ENCODE results near the gene GRIFIN. TPM values are rescaled to one million over a fixed set of nuclear protein-coding genes. Genes with fewer than 3 reads are reported as not detected.

GRIFIN gene
- total RNA-seq, 4 donors from 2014 or later: not detected

DNA sequence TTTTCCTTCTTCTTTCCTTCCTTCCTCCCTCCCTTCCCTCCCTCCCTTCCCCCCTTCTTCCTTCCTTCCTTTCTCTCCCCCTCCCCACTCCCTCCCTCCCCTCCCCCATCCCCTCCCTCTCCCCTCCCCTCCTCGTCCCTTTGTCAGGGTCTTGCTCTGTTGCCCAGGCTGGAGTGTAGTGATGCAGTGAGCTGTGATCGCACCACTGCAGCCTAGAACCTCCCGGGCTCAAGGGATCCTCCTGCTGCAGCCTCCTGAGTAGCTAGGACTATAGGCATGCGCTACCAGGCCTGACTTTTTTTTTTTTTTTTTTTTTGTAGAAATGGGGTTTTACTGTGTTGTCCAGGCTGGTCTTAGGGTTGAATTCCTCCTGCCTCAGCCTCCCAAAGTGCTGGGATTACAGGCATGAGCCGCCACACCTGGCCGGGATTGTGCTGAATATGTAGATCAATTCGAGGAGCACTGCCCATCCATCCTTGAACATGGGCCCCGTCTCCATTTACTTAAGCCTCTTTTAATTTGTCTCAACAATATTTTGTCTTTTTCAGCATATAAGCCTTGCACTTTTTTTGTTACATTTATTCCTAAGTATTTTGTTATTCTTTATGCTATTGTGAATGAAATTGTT lies 23.4 kb downstream of the GRIFIN start:
- TF ChIP-seq, protein P1, sequence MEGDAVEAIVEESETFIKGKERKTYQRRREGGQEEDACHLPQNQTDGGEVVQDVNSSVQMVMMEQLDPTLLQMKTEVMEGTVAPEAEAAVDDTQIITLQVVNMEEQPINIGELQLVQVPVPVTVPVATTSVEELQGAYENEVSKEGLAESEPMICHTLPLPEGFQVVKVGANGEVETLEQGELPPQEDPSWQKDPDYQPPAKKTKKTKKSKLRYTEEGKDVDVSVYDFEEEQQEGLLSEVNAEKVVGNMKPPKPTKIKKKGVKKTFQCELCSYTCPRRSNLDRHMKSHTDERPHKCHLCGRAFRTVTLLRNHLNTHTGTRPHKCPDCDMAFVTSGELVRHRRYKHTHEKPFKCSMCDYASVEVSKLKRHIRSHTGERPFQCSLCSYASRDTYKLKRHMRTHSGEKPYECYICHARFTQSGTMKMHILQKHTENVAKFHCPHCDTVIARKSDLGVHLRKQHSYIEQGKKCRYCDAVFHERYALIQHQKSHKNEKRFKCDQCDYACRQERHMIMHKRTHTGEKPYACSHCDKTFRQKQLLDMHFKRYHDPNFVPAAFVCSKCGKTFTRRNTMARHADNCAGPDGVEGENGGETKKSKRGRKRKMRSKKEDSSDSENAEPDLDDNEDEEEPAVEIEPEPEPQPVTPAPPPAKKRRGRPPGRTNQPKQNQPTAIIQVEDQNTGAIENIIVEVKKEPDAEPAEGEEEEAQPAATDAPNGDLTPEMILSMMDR (IDR thresholded peaks at IDR 0.05): no peak
- DNase-seq (ENCODE audit: low spot score): no peak

GRCh38 chr7:2452074-2452507 lies 24.1 kb downstream of the GRIFIN start:
- ATAC-seq (ENCODE audit: low FRiP score) (peak; percentile 34), DNase-seq (ENCODE audit: low spot score) (no peak)
- TF ChIP-seq, protein P1 (IDR thresholded peaks at IDR 0.05): no peak

More for the DNA sequence above, 23.4 kb downstream of the GRIFIN start:
- no peak for ATAC-seq (ENCODE audit: low FRiP score)

DNA sequence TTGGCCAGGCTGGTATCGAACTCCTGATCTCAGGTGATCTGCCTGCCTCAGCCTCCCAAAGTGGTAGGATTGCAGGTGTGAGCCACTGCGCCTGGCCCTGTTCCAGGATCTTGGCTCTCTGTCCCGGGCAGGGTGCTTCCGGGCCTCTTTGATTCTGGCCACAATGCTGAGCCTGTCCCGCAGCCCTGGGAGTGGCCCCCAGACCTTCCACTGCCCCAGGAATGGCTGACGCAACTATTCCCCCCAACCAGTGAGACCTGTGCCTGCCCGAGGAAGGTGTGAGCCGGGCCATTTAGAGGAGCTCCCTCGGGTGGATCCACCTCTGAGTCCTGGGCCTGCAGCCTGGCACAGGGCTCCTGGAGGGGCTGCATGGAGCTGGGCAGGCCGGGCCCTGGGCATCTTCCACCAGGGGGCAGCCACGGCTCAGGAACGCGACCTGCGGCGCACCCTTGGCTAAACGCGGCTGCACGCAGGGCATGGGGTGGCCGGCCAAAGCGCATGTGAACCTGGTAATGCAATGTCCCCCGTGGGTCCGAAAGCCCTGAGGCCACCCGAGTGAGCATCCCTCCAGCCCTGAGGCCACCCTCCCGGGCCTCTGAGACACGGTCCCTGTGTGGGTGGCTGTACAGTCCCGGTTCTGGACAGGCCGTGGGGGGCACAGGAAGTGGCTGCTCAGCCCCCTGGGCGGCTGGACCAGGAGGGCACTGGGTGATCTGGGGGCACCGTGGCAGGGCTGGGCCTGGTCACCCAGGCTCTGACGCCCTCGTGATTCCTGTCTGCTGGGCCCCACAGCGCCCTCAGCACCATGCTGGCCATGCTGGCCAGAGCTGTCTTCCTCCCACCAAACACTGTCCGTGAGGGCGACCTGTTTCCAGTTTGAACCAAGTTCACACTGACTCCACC lies 24.8 kb downstream of the GRIFIN start:
- ATAC-seq (ENCODE audit: low FRiP score) (peak; percentile 92), DNase-seq (ENCODE audit: low spot score) (peak; percentile 53)
- TF ChIP-seq, protein P1 (IDR thresholded peaks at IDR 0.05): peak in 1 of 3 donors; percentile 36

DNA sequence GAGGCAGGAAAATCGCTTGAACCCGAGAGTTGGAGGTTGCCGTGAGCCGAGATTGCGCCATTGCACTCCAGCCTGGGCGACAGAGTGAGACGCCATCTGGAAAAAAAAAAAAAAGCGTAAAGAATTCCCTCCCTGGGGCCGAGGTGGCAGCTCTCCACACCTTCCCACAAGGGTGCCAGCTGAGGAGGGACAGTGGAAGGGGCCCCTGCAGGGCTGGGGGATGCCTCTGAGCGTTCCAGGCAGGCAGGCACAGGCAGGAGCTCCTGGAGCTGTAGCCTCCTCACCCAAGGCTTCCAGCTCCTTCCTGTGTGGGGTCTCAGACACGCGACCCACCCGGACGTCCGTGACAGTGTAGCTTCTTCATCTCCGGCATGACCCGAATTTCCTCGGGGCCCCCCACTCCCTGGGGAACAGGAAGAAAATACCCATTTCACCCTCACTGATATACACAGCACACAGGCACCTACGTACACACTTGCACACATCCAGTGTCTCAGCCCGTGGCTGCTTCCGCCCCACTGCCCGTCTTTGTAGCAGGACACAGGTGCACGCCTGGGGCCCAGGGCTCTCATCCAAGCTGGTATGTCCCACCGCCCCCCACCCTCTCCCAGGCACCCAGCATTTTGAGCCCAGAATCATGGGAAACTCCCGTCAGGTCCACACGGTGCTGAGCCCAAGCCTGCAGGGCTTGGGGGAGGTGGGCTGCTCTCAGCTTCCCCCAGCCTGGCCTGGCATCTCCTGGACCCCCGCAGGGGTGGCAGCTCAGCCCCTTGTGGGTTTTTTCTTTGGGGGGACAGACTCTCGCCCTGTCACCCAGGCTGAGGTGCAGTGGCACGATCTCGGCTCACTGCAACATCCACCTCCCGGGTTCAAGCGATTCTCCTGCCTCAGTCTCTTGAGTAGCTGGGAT lies 25.7 kb downstream of the GRIFIN start:
- no peak for ATAC-seq (ENCODE audit: low FRiP score)
- TF ChIP-seq, protein P1 (IDR thresholded peaks at IDR 0.05): no peak
- DNase-seq (ENCODE audit: low spot score): no peak

GRCh38 chr7:2446676-2447075 lies 29.5 kb downstream of the GRIFIN start:
- no peak for ATAC-seq (ENCODE audit: low FRiP score)
- no peak for DNase-seq (ENCODE audit: low spot score)
- TF ChIP-seq, protein P1 (IDR thresholded peaks at IDR 0.05): no peak

DNA sequence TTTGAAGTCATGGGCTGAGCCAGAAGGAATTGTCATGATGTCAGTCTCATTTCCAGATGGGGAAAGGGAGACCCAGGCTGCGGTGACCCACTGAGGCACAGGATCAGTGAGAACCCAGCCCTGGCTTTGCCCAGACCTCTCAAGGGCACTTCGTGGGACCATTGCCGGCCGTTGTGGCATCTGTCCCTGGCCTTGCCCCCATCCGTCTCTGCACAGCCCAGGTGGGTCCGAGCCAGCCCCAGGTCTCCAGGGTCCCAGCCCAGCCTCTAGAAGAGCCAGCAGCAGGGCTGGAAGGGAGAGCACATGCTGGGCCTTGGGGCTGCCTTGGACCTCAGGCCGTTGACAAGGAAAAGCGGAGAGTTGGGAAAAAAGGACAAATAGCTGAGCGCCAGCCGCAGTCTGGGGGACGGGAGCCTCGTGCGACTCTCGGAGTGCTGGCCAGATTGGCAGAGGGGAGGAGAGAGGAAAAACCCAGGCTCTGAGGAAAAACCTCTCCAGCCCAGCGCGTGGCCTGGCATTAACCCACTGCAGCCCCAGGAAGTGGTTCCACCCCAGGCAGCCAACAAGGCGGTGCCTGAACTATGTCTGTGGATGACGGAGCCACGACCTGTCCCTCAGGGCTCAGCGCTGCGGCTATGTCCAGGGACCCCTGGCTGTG lies 30.2 kb downstream of the GRIFIN start:
- no peak for DNase-seq (ENCODE audit: low spot score)
- TF ChIP-seq, protein P1 (IDR thresholded peaks at IDR 0.05): no peak
- no peak for ATAC-seq (ENCODE audit: low FRiP score)

Measured in omental fat pad (tissue), 4 donors.